ENCODE measurements around the gene MSMO1.
"Not testable (repeated sequence)": the region's sequence is repeated elsewhere in the genome, so short reads cannot be mapped to it uniquely, and the experiment has no call there.

Gene MSMO1

GRCh38 chr4:165324918-165325304 is 2.6 kb upstream of the MSMO1 start:
- no peak for DNase-seq

GRCh38 chr4:165325732-165326512 is 1.5 kb upstream of the MSMO1 start:
- no peak for DNase-seq

DNA sequence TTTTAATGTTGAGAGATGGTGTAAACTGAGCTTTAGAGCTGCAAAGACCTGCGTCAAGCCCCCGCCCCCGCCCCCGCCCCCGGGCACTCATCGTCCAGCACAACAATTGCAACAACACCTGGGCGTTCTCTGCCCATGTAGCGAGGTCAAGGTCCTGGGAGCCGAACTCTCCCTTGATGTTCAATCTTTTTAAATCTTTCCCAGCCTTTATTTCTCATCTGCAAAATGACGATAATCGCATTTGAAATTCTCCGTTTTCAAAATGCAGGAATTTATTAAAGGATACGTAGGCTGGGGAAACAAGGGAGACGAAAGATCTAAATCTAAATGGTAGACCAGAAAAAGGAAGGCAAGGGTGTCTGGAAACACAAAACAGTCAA is 648 bp upstream of the MSMO1 start:
- DNase-seq, result no peak

DNA sequence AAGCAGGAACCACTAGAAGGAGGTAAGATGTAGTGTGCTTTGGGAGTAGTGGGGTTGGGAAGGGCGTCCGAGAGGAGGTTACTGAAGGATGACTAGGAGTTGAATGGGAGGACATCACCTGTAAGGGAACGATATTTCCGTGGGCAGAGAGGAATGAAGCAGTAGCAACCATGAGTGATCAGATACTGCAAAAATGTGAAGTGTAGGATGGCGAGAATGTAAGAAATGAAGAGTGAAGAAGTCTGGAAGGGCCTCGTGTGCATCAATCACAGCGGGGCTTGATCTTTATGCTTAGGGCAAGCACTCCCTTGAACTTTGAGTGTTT is 594 bp downstream of the MSMO1 start:
- DNase-seq, result no peak

DNA sequence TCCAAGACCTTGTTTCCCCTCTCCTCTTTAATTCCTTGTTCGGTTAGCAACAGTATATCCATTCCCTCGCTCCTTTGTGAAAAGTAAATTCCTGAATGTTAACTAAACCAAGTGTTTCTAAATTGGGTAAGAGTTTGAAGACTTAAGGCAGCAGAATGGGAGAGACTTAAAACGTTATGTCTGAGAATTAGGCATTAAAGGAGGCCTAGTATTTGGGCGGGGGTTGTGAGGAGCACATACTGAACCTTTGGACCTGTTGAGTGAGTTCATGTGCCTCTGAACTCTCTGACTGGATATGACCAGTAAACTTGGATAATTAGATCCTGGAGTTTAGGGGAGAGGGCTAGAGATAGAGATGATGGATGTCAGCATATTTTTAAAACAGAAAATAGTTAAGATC is 1.2 kb downstream of the MSMO1 start:
- DNase-seq, result no peak

GRCh38 chr4:165330071-165330470 is 2.6 kb downstream of the MSMO1 start:
- no peak for DNase-seq

DNA sequence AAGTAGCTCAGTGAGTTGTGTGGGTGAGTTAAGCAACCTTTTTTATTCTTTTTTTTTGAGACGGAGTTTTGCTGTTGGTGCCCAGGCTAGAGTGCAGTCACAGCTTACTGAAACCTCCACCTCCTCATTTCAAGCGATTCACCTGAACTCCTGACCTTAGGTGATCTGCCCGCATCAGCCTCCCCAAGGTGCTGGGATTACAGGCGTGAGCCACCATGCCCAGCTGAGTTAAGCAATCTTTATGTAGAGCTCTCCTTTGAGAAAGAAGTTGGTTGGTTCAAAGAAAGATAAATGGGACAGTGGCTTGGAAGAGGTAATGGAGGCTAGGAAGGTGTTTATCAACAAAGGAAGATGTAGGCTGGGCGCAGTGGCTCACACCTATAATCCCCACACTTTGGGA is 3.2 kb downstream of the MSMO1 start:
- DNase-seq, result no peak

DNA sequence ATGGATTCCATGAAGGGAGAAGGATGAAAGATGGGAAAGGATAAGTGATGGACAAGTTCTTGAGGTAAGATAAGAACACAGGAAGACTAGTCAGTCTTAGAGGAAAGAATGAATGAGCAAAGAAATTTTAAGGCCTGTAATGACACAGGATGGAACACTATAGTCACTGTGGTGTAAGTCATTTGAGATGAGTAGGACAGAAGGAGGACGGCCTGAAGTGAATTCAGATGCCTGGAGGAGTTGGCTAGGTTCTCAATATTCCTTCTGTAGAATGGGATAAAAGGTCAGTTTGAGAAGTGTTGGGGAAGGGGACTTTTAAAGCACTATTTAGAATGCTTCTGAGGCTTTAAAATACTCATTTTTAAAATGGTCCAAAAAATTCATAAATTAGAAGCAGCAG is 3.9 kb downstream of the MSMO1 start:
- no peak for DNase-seq

DNA sequence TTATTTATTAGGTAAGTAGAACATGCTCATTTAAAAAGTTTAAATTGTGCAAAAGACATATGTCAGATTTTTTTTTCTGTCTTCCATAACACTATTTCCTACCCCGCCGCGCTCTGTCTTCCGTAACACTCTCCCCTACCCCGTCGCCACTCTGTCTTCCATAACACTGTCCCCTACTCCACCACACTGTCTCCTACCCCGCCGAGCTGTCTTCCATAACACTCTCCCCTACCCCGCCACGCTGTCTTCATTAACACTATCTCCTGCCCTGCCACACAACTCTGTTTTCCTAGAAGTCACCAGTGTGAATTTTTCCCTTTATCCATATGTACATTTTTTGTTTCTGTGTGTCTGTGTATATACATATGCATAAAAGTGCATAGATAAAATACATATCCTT is 4.4 kb downstream of the MSMO1 start:
- no peak for DNase-seq

- DNase-seq, result no peak
These were observed 5.0 kb downstream of the MSMO1 start for GRCh38 chr4:165332502-165332901.

GRCh38 chr4:165335163-165335703 is 7.8 kb downstream of the MSMO1 start:
- DNase-seq, result no peak

- no peak for DNase-seq
These were observed 9.3 kb downstream of the MSMO1 start for GRCh38 chr4:165336743-165337142.

- not testable (repeated sequence) for DNase-seq
These were observed 14.9 kb downstream of the MSMO1 start for GRCh38 chr4:165342340-165342739.

DNA sequence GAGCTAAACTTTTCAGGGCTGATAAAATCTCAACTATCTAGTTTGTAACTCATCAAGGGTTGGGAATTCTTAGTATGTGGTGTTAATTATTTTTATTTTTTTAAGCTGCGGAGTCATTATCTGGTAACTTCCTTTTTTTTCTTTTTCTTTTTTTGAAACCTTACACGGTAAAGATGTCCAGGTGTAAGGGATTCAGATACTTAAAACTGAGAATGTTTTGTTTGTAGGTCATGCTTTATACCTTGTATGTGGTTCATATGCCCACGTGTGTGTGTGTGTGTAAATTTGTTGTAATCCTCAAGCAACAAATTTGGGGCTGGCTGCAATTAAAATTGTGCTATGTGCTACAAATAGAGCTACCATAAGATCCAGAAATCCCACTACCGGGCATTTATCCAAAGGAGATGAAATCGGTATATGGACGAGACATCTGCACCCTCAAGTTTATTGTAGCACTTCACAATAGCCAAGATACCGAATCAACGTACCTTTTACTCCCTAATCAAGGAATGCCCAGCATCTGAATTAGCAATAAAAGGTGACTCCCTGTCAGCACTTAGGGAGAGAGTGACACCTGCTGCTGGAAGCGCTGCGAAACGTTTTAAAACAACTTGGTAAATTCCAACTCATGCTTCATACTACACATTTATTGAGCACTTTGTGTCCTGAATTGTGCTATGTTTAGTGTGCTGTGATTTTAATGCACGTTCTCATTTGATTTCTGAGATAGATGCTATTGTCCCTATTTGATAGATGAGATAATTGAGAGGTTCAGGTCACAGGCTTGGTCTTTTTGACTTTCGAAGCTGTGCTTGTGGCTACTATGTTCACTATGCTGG is 16.1 kb downstream of the MSMO1 start:
- DNase-seq, result peak; percentile 34

- DNase-seq, result no peak
These were observed 18.4 kb downstream of the MSMO1 start for GRCh38 chr4:165345666-165346417.

- no peak for DNase-seq
These were observed 20.4 kb downstream of the MSMO1 start for GRCh38 chr4:165347647-165348569.

DNA sequence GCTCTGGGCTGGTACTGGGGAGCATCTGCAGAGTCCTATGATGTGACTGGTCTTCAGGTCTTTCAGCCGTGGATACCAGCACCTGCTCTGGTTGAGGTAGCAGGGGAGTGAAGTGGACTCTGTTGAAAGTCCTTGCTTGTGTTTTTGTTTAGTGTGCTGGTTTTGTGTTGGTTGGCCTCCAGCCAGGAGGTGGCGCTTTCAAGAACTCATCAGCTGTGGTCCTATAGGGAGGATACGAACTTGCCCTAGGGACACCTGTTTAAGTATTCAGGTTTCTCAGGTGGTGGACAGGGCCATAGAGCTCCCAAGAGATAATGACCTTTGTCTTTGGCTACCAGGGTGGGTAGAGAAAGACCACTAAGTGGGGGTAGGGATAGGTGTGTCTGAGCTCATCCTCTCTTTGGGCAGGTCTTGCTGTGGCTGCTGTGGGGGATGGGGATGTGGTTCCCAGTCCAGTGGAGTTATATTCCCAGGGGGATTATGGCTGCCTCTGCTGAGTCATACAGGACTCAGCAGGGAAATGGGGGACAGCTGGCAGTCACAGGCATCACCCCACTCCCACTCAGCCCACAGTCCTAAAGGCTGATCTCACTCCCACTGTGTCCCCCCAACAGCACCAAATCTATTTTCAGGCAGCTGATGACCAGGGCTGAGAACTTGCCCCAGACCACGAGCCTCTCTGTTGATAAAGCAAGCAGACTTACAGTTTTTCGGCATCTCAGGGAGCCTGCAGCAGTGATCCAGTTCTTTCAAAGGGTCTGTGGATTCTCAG is 24.1 kb downstream of the MSMO1 start:
- DNase-seq, result no peak

DNA sequence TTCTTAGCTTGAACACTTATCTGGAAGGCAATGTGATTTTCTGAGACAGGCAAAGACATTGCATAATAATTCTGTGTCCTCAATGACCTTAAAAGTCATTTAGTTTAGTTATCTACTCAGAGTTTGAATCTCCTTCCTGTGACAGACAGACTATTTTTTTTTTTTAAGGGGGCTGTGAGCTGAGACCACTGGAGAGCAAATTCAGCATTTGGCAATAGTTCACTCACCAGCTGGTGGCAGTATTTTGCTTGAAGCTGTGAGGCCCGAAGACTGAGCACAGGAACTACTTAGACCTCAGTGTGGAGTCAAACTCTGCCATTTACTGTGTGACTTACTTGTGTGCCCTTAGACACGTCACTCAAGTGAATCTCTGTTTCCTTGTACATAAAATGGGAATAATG is 28.4 kb downstream of the MSMO1 start:
- no peak for DNase-seq

GRCh38 chr4:165359506-165359905 is 32.0 kb downstream of the MSMO1 start:
- no peak for DNase-seq

- no peak for DNase-seq
These were observed 32.7 kb downstream of the MSMO1 start for GRCh38 chr4:165360041-165360695.
